Measurements from ENCODE around the gene SMC1B. TPM values are rescaled to one million over a fixed set of nuclear protein-coding genes. Genes with fewer than 3 reads are reported as not detected.
A peak's percentile ranks its signal among the peaks of the same experiment; 100 is the strongest.

The SMC1B gene
- total RNA-seq (not detected), total RNA-seq (0 to 2.6 (median 0.23) reads per million in 172 experiments)
- polyA plus RNA-seq (2013, experiment 1 of 2): 0.09 TPM
- 0.19 TPM for polyA plus RNA-seq (2013, experiment 2 of 2)

GRCh38 chr22:45413368-45414211, at the start of gene SMC1B, which contains the start of gene RIBC2:
TSS of gene SMC1B (minus strand) at chr22:45413599. CDS start at chr22:45413567, 32 bp downstream.
TSS of gene RIBC2 (plus strand) at chr22:45413693. CDS start at chr22:45413887, 194 bp downstream.
- peak within 1 kb of the TSS; percentile 33 for H3K27ac Mint-ChIP-seq
- Histone ChIP-seq H3K36me3 (ENCODE audit: insufficient read depth, low read length) (no peaks in the 10 kb centered on the region), H3K27ac (ENCODE audit: low read depth in 1 of 2, low read length in 2 of 2) (peak within 1 kb of the TSS in 1 of 2 donors; percentile 50), H3K9me3 (ENCODE audit: control insufficient read depth in 1 of 2, insufficient read depth in 1 of 2, low read length in 2 of 2) (no peaks in the 10 kb centered on the region), H3K4me1 (ENCODE audit: insufficient read depth, low read length) (peaks cover 21% of the 10 kb centered on the region), H3K4me3 (ENCODE audit: low read length) (peak within 1 kb of the TSS; percentile 50), H3K27me3 (ENCODE audit: control insufficient read depth in 1 of 2, insufficient read depth in 2 of 2, low read length in 2 of 2) (peaks cover 0 to 3% of the 10 kb centered on the region in 2 experiments)
- ChIA-PET POLR2A (interaction anchor here (0.6 kb wide), 1 partner anchor 77 kb away, joined by 3 read pairs; no protein-coding TSS in a partner anchor), CTCF (interaction anchor here (2.1 kb wide), 1 partner anchor 24 kb away, joined by 6 read pairs; no protein-coding TSS in a partner anchor)
- intact Hi-C loops (cut with DNase I, micrococcal nuclease): no loop called here
- no peaks in the 10 kb centered on the region for H3K9me3 Mint-ChIP-seq
- H3K4me1 Mint-ChIP-seq (ENCODE audit: low read depth): peaks cover 6% of the 10 kb centered on the region
- TF ChIP-seq, protein P1, sequence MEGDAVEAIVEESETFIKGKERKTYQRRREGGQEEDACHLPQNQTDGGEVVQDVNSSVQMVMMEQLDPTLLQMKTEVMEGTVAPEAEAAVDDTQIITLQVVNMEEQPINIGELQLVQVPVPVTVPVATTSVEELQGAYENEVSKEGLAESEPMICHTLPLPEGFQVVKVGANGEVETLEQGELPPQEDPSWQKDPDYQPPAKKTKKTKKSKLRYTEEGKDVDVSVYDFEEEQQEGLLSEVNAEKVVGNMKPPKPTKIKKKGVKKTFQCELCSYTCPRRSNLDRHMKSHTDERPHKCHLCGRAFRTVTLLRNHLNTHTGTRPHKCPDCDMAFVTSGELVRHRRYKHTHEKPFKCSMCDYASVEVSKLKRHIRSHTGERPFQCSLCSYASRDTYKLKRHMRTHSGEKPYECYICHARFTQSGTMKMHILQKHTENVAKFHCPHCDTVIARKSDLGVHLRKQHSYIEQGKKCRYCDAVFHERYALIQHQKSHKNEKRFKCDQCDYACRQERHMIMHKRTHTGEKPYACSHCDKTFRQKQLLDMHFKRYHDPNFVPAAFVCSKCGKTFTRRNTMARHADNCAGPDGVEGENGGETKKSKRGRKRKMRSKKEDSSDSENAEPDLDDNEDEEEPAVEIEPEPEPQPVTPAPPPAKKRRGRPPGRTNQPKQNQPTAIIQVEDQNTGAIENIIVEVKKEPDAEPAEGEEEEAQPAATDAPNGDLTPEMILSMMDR (IDR thresholded peaks at IDR 0.05): no peak
- ATAC-seq (ENCODE audit: poor library complexity) (peak; percentile 93), DNase-seq (peak; percentile 59 to 95 (median 78))
- H3K27me3 Mint-ChIP-seq: peaks cover 5% of the 10 kb centered on the region
- no peaks in the 10 kb centered on the region for H3K36me3 Mint-ChIP-seq (ENCODE audit: low read depth)
- peak within 1 kb of the TSS; percentile 69 for H3K4me3 Mint-ChIP-seq

- Mint-ChIP-seq H3K4me3 (no peak overlapping the region), H3K36me3 (ENCODE audit: low read depth) (no peaks in the 10 kb centered on the region), H3K4me1 (ENCODE audit: low read depth) (no peaks in the 10 kb centered on the region), H3K27me3 (no peaks in the 10 kb centered on the region), H3K27ac (no peak overlapping the region), H3K9me3 (no peaks in the 10 kb centered on the region)
- Histone ChIP-seq H3K27ac (ENCODE audit: low read depth in 1 of 2, low read length in 2 of 2) (no peak overlapping the region), H3K27me3 (ENCODE audit: control insufficient read depth in 1 of 2, insufficient read depth in 2 of 2, low read length in 2 of 2) (no peaks in the 10 kb centered on the region), H3K9me3 (ENCODE audit: control insufficient read depth in 1 of 2, insufficient read depth in 1 of 2, low read length in 2 of 2) (peaks cover 0 to 6% of the 10 kb centered on the region in 2 experiments), H3K4me1 (ENCODE audit: insufficient read depth, low read length) (no peaks in the 10 kb centered on the region), H3K36me3 (ENCODE audit: insufficient read depth, low read length) (no peaks in the 10 kb centered on the region), H3K4me3 (ENCODE audit: low read length) (no peak overlapping the region)
- intact Hi-C loops (cut with DNase I, micrococcal nuclease): no loop called here
- ChIA-PET CTCF (no interaction called here), POLR2A (no interaction called here)
- ATAC-seq (ENCODE audit: poor library complexity) (no peak), DNase-seq (no peak)
- TF ChIP-seq, protein P1 (IDR thresholded peaks at IDR 0.05): no peak
These were observed 48.7 kb upstream of the SMC1B start for GRCh38 chr22:45462034-45462655.

- H3K36me3 Mint-ChIP-seq (ENCODE audit: low read depth): no peaks in the 10 kb centered on the region
- no peaks in the 10 kb centered on the region for H3K36me3 ChIP-seq (ENCODE audit: insufficient read depth, low read length)
- no peak overlapping the region for H3K27ac ChIP-seq (ENCODE audit: low read depth in 1 of 2, low read length in 2 of 2)
- ChIA-PET CTCF (no interaction called here), POLR2A (no interaction called here)
- no peak for DNase-seq
- no peaks in the 10 kb centered on the region for H3K4me1 Mint-ChIP-seq (ENCODE audit: low read depth)
- no peaks in the 10 kb centered on the region for H3K4me1 ChIP-seq (ENCODE audit: insufficient read depth, low read length)
- no peaks in the 10 kb centered on the region for H3K27me3 ChIP-seq (ENCODE audit: control insufficient read depth in 1 of 2, insufficient read depth in 2 of 2, low read length in 2 of 2)
- TF ChIP-seq, protein P1 (IDR thresholded peaks at IDR 0.05): no peak
- H3K27ac Mint-ChIP-seq: no peak overlapping the region
- H3K27me3 Mint-ChIP-seq: no peaks in the 10 kb centered on the region
- no peak for ATAC-seq (ENCODE audit: poor library complexity)
- H3K9me3 ChIP-seq (ENCODE audit: control insufficient read depth in 1 of 2, insufficient read depth in 1 of 2, low read length in 2 of 2): no peaks in the 10 kb centered on the region
- no peak overlapping the region for H3K4me3 ChIP-seq (ENCODE audit: low read length)
- intact Hi-C loops (cut with DNase I, micrococcal nuclease): no loop called here
- H3K4me3 Mint-ChIP-seq: no peak overlapping the region
- H3K9me3 Mint-ChIP-seq: no peaks in the 10 kb centered on the region
These were observed 47.1 kb upstream of the SMC1B start for GRCh38 chr22:45460288-45461109.
